Measurements from ENCODE around the gene SIX3.

Gene SIX3

GRCh38 chr2:44944102-44944951 is 2.8 kb downstream of the SIX3 start:
- DNase-seq = no peak

GRCh38 chr2:44944952-44945612 is 3.6 kb downstream of the SIX3 start:
- no peak for DNase-seq

GRCh38 chr2:44945676-44946371 is 4.3 kb downstream of the SIX3 start:
- no peak for DNase-seq

GRCh38 chr2:44946372-44947027 is 5.0 kb downstream of the SIX3 start:
- DNase-seq = no peak

- no peak for DNase-seq
Measured at GRCh38 chr2:44947028-44947375, 5.5 kb downstream of the SIX3 start.

- DNase-seq = no peak
Measured at GRCh38 chr2:44948565-44949328, 7.2 kb downstream of the SIX3 start.

GRCh38 chr2:44949329-44950151 is 8.0 kb downstream of the SIX3 start:
- no peak for DNase-seq

- DNase-seq = no peak
Measured at GRCh38 chr2:44950646-44951045, 9.1 kb downstream of the SIX3 start.

GRCh38 chr2:44951124-44951523 is 9.6 kb downstream of the SIX3 start:
- no peak for DNase-seq

- DNase-seq = no peak
Measured at GRCh38 chr2:44951714-44952113, 10.2 kb downstream of the SIX3 start.

GRCh38 chr2:44952143-44952805 is 10.8 kb downstream of the SIX3 start:
- peak; percentile 80 for DNase-seq

- no peak for DNase-seq
Measured at GRCh38 chr2:44952806-44953498, 11.4 kb downstream of the SIX3 start.

GRCh38 chr2:44953499-44953883 is 12.0 kb downstream of the SIX3 start:
- DNase-seq = no peak

- no peak for DNase-seq
Measured at GRCh38 chr2:44954447-44954888, 13.0 kb downstream of the SIX3 start.

- DNase-seq = no peak
Measured at GRCh38 chr2:44954889-44955592, 13.5 kb downstream of the SIX3 start.

GRCh38 chr2:44955593-44956392 is 14.3 kb downstream of the SIX3 start:
- DNase-seq = peak; percentile 84

- no peak for DNase-seq
Measured at GRCh38 chr2:44956843-44957242, 15.3 kb downstream of the SIX3 start.

GRCh38 chr2:44957656-44958327 is 16.3 kb downstream of the SIX3 start:
- no peak for DNase-seq

All from hematopoietic multipotent progenitor cell treated with erythropoietin and hydrocortisone succinate and interleukin-3 and kit ligand, for 6 days (in vitro differentiated cells).